GM21576 (cell line): ENCODE data around the gene MOSPD2.

Source experiments
- ATAC-seq: cut with Tn5 transposase; IDR thresholded peaks from one replicate; pipeline ENCODE4 v1.9.1; 2021; ENCODE audit warnings: mild to moderate bottlenecking, moderate library complexity; ENCODE audit not compliant: unreplicated experiment

Gene MOSPD2

DNA sequence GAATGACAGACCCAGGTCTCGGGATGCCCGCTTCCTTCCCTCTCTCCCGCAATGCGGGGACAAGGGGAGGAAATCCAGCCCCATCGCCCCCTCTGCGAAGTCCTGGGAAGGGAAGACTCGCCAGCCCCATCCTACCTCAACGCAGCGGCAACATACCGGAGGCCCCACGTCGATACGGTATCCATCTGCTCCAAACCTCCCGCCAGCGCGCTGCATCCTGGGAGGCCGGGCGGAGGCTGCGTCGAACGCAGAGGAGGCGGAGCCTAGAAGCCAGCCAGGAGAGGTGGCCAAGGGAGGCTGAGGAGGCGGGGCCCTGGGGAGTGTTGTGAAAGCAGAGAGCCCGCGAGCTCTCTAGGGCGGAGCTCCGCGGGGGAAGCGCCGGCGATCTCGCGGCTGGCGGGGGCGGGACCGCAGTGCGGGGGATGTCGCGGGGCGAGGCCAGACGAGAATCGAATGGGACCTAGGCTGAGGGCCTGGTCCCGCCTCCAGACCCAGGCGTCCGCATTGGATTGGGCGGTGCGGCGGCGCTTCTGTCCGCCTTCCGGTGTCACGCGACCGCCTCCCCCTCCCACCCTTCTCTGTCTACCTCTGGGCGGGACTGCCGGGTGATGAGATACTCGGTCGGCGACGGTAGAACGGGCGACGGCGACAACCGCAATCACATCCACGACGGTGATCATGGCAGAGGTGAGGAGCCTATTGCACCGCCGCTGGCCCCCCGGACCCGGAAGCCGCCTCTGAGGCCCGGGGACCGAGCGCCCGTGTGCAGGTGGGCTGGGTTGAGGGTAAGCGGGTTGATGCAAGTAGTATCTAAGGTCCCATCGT is at the start of gene MOSPD2, which contains the start of gene FANCB:
TSS of gene MOSPD2 (plus strand) at position 571 of the 825 bp plus-strand sequence. CDS start at position 679, 108 bp downstream.
TSS of gene FANCB (minus strand) at position 219 of the 825 bp plus-strand sequence. CDS start 7,559 bp downstream, outside the sequence.
- ATAC-seq = peak; percentile 96

DNA sequence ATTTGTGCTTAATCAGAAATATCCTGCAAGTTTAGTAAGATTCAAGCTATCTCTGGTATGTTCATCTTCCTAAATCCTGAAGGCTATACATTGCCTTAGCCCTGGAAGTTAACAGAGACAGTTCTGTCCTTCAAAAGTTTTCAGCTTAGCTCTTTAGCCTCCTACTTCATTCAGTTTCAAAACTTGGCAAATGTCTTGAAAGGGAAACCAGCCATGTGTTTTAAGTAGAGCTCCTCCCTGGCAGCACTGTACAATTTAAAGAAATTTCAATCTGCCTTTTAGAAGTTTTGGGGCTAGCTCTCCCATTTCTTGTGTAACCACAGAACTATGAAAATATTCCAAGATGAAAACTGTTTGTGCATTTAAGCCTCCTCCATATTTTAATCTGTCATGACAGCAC is 47.4 kb upstream of the MOSPD2 start:
- no peak for ATAC-seq

DNA sequence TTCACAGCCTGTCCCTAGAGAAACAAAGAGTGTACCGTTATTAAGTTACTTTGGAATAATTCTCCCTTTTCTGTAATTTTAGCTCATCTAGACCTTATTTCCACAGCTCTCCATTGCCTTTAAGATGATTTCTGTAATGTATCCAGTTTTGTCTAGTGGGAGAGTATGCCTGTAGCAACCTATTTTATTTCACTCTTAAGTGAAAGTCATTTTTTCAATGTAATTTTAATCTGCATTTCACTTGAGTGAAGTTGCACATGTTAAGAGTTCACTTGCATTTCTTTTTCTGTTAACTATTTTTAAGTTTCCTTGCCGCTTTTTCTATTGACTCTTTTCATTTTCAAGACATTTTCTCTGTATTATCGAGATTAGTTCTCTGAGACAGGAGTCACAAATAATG is 46.9 kb upstream of the MOSPD2 start:
- no peak for ATAC-seq

DNA sequence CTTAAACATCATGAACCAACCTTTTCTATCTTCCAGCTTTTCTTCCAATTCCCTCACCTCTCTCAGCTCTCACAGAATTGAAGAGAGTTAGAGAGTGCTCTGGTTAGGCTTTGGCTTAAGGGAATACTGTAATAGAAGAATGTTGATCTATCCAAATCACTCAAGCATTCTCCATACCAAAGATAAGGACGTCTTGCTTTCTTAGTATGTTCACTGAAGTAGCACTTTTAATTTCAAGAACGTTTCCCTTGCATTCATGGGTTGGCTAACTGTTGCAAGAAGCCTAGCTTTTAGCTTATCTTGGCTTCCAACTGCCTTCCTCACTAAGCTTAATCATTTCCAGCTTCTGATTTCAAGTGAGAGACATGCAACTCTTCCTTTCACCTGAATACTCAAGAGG is 43.6 kb upstream of the MOSPD2 start:
- ATAC-seq = no peak

DNA sequence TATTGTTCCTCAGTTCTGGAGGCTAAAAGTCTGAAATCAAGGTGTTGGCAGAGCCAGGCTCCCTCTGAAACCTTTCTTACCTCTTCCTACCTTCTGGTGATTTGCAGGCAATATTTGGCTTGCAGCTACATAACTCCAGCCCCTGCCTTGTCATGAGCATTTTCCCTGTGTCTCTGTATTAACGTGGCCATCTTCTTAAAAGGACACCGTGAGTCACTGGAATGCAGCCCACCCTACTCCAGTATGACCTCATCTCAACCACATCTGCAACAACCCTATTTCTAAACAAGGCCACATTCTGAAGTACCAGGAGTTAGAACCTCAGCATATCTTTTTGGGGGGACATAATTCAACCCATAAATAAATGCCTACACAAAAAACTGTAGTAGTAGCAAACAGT is 41.1 kb upstream of the MOSPD2 start:
- no peak for ATAC-seq

DNA sequence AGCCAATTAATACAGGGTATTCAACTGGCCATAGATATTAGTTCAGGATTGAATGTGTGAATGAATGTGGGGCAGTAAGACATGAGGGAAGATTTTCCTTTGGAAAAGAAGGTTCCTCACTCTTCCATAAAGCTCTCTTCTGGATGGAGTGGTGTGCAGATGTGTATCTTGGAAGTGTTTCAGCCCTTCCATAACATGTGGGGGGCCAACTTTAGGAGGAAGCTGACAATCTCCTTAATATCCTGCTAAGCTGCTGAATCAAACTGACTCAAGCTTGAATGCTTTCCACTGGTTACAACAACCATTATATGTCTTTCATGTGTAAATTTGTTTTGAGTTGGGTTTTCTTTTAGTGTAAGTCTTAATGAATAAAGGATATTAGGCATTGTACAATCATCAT is 40.6 kb upstream of the MOSPD2 start:
- ATAC-seq = no peak

DNA sequence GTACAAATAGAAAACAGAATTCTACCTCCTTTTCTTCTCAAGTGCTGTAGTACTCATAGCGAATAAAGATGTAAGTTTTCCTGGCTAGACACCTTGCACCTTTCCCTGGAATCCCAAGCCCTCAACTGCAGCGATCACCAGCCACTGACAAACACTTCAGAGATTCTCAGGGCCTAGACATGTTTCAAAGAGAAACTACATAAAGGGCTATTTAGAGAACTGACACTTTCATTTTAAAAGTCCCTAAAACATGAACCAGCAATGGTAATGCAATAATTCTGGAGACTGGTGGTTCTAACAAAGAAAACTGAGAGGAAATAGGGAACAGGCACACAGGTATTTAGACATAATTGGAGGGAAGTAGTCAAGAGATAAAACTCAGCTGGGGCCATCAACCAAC is 36.1 kb upstream of the MOSPD2 start:
- ATAC-seq = peak; percentile 56

DNA sequence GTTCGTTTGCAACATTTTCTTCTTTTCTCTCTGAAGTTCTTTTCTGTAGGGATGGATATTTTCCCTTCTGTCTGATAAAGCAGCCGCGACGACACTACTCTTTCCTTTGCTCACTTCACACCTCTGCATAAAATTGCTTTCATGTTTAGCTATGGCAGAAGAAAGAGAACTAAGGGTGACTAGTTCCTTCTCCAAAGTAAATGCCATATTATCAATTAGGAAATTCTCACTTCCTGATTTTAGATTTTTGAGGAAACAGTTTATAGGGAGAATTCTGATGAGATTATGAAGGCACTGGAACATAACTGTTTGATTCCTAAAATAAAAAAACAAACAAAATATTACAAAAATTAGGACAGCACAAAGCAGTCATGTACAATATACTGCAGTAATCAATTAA is 29.6 kb upstream of the MOSPD2 start:
- ATAC-seq = no peak

DNA sequence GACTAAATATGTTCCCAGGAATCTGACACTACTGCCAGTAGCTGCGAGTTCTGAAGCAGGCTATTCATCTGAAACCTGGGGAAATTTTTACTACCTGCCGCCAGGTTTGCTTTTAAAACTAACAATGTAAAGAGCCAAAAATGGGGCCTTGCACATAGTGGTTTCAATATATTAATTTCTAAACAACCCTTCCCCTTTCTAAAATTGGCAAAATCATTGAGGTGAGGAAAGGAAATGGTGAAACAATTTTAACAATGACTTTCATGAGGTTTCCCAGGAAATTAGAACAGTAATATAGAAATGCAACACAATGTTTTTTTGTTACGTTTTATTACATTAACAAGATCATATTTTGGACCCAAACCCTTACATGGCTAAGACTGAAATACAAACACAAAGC is 21.7 kb upstream of the MOSPD2 start:
- no peak for ATAC-seq

DNA sequence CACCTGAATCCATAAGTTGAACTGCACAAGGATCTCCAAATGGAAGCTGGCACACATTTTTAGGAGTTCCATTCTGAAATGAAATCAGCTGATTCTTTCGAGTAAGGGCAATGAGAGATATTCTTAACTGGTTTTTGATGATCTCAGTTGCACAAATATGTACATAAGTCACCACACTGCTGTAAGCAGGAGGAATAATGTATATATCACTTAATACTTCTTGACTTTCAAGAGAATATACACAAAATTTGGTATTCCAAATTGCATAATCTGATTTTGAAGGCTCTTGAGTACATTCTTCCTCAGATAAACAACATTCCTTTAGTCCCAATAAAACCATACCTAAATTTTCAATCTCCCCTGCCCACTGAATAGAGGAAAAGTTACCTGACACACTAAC is 8.6 kb upstream of the MOSPD2 start:
- no peak for ATAC-seq

DNA sequence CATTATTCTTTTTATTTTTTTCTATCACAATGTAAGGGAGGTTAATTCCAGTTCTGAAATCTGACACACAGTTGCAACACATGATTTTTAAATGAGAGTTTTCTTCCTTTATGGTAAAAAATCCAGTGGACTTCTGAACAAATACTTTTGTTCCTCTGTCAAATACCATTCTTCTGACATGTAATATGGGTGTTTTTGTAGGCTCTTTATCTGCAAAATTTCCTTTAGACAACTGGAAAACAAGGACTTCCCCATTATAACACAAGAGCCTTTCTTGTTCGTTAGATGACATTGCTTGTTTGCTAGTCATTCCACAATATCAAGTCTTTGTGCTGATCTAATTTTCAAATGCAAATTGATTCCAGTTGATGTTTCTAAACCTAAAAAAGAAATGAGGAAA is 8.0 kb upstream of the MOSPD2 start:
- no peak for ATAC-seq

DNA sequence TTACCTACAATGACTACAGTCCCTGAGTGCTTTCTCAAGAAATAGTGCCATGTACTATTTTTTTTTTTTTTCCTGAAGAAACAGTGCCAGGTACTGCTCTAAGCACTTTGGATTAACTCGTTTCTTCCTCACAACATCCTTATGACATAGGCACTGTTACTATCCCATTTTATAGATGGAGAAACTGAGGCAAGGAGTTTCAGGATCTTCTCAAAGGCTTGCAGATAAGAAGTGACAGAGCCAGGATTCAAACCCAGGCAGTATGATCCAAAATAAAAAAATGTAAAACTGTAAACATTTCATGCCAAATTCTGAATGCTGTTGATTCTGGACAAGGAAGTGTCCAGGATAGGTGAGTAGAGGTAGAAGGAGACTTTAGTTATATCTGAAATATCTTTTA is 1.5 kb upstream of the MOSPD2 start:
- ATAC-seq = no peak

DNA sequence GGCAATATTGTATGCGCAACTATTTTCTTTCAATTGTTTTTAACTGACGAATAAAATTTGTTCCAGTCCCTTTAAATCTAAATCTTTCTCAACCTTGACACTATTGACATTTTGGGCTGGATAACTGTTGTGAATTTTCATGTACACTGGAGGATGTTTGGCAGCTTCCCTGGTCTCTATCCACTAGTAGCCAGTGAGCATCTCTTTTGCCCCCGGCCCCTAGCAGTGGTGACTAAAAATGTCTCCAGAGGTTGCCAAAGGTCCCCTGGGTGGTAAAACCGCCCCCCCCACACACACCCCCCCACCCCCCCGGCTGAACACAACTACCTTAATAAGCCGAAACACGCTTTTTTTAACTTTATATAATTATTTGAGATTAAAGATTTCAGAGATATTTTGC is 866 bp upstream of the MOSPD2 start:
- ATAC-seq = no peak

DNA sequence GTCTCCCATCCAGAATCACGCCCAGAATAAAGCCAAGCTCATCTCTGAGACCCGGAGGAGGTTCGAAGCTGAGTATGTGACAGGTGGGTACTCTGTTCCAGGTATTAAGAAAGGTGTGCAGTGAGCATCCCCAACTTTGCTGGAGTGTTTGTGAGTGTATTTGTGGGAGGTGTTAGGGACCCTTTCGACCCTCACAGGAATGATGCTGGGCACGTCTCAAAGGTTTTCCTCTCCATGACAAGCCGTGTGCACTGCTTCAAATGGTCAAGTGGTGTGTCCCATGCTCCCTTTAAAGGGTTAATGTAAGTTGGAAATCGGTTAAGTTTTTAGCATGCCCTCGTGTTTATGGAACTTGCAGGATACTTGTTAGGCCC is 442 bp downstream of the MOSPD2 start:
- no peak for ATAC-seq

DNA sequence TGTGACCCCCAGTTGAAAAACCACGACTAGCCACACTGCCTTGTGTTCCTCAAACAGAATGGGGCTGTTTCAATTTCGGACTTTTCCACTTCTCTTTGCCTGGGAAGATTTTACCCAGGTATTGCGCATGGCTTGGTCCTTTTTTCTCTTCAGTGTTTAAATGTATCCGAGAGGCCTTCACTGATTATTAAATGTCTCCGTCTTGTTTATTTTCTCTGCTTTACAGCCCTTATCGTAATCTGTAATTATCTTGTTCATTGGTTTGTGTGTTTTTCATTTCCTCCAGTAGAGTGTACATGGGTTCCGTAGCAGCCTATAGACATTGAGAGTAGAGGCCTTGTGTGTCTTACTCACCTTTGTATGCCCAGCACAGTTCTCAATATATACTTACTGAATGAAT is 2.4 kb downstream of the MOSPD2 start:
- ATAC-seq = no peak

DNA sequence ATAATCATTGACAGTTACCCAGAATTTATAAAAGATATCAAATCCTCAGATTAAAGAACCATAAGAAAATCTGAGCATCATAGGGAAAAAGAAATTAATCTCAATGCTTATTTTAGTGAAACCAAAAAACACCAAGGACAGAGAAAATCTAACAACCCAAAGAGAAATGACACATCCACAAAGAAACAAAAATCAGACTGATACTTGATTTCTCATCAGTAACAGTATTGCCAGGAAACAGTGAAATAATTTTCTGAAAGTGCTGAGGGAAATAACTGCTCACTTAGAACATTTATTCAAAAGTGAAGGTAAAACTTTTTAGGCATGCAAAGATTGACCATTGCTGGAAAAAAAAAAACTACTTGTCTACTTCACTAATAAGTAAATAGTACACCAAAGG is 10.6 kb downstream of the MOSPD2 start:
- ATAC-seq = no peak

DNA sequence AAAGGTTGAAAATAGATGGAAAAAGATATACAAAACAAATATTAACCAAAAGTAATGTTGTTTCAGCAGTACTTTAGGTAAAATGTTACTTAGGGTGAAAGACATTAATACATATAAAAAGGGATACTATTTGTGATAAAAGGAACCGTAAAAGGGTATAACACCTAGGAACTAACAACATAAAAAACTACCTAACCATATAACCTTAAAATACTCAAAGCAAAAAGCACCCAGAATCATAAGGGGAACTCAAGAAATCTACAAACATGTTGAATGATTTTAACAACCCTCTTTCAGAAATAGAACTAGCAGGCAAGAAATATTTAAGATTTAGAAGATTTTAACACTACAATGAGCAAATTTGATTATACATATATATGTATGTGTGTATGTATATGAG is 11.5 kb downstream of the MOSPD2 start:
- no peak for ATAC-seq

DNA sequence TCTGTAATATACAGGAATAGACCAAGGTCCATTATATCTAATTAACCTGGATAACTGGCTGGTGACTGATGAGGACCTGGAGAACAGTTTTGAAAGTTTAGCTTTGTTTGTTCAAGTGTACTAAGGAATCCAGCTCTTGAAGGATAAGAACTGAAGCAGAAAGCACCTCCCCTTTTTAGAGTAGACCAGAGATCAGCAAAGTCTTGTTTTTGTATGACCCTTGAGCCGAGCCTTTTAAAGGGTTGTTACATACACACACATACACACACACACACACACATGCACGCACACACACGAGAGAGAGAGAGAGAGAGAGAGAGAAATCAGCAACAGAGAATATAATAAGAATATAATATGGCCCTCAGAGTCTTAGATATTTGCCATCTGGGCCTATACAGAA is 13.0 kb downstream of the MOSPD2 start:
- no peak for ATAC-seq

DNA sequence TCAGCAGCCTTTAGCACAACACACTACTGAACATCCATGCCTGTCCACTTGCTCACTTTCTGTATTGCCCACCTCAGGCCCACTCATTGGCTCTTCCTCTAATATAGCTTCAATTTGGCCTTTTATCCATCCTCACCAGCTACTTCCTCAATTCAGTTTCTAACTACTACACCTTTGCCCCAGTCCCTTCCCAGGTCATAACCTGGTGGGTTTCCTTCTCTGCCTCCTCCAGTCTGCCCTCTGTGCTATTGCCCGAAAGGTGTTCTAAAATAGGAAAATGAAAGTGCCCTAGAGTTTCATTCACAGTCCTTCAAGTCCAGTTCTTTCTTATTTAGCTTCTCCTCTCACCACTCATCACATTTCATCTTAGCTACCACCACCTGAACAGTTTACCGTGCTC is 23.1 kb downstream of the MOSPD2 start:
- ATAC-seq = no peak

DNA sequence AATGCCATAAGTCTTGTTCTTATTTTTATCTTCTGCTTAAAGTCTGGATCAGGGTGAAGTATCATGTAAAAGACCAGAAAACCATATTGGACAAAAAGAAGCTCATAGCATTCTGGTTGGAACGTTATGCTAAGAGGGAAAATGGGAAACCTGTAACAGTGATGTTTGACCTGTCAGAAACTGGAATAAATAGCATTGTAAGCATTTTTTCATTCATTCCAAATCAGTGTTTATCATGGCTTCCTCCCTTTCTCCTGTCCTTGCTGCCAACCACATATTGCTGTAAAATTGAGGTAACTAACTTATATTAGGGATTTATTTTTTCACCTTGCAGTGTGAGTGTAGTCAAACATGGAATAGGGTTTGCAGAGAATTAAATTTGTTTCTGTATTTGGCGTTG is 23.8 kb downstream of the MOSPD2 start:
- no peak for ATAC-seq

DNA sequence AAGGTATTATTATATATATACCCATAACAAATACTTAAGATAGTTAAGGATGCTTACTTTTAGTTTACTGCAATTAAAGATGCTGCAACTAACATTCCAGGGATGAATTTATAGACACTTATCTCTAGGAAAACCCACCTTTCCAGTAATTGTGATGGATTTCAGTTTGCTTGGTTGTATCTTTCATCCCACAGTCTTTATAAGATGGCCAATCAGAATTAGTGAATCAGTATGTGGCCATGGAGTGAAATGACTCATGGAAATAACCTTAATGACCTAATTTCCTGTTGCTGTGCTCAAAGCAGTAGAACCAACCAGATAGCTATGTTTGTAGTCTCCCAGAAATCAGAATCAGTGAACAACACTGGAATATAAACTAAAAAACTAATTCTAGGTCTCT is 26.4 kb downstream of the MOSPD2 start:
- no peak for ATAC-seq

DNA sequence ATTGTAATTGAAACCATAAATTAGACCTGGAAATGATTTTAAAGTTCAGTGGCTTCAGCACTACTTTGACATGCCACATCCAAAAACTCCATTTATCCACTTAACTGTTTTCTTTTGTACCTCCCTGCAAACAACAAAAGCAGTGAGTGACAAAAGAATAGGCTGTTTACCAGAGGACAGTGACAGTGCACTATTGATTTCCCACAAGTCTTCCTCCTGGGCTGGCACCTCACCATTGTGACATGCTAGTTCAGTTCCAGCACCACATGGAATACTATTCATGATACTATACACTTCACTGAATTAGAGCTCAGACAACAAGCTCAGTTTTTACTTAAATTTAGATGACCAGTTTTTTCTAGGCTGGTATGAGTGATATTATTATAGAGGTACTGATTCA is 29.3 kb downstream of the MOSPD2 start:
- ATAC-seq = no peak

DNA sequence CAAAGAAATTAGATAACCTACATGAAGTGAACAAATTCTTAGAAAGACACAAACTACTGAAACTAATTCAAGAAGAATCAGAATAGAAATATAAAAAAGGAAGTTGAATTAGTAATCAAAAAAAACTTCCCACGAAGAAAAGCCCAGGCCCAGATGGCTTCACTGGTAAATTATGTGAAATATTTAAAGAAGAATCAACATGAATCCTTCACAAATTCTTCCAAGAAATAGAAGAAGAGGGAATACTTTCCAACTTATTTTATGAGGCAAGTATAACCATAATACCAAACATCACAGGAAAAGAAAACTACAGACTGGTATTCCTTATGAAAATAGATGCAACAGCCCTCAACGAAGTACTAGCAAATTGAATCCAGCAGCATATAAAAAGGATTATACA is 30.7 kb downstream of the MOSPD2 start:
- ATAC-seq = no peak
